Adrenal gland (tissue), 12 donors: ENCODE results near the gene CDCA8. TPM values are rescaled to one million over a fixed set of nuclear protein-coding genes. Genes with fewer than 3 reads are reported as not detected.

Source experiments
- DNase-seq, 7 donors: peaks; one replicate each; pipeline ENCODE4 v3.0.0-alpha.2; 2019 to 2020
- H3K27ac ChIP-seq, 5 donors: fragments of 200-600 bp; sonication (generic) in 4 of 5; 1 replicate in 3 of 5; 2 replicates in 2 of 5; pipeline versions ENCODE4 v1.5.1 to v1.8.0; 2016 to 2020; ENCODE audit warnings: mild to moderate bottlenecking in 1 of 5
- H3K27me3 ChIP-seq: fragments of 200-600 bp; 2 replicates; pipeline ENCODE4 v1.8.0; 2021
- H3K36me3 ChIP-seq, 2 donors: fragments of 200-600 bp; replicated peaks in 1 of 2; 1 replicate in 1 of 2; 2 replicates in 1 of 2; pipeline versions ENCODE4 v1.5.1 to v1.8.0; 2018 to 2022
- H3K4me1 ChIP-seq, 2 donors: fragments of 200-600 bp; replicated peaks in 1 of 2; 1 replicate in 1 of 2; 2 replicates in 1 of 2; pipeline versions ENCODE4 v1.5.1 to v1.8.0; 2018 to 2021
- H3K4me3 ChIP-seq, 4 donors: fragments of 200-600 bp; sonication (generic) in 3 of 4; one replicate each; pipeline ENCODE4 v1.5.1; 2016 to 2018
- H3K9me3 ChIP-seq, 3 donors: fragments of 200-600 bp; sonication (generic) in 1 of 3; replicated peaks in 1 of 3; 1 replicate in 2 of 3; 2 replicates in 1 of 3; pipeline versions ENCODE4 v1.5.1 to v1.8.0; 2016 to 2021
- CTCF ChIP-seq, 6 experiments: fragments of 450-650 bp in 4 of 6; fragments of 200-600 bp in 2 of 6; sonication (generic) in 1 of 6; IDR thresholded peaks; 1 replicate in 5 of 6; 2 replicates in 1 of 6; pipeline versions ENCODE4 v1.5.1 to v1.8.0; 2016 to 2021; ENCODE audit warnings: antibody characterized with exemption in 6 of 6, mild to moderate bottlenecking in 2 of 6, moderate library complexity in 1 of 6
- POLR2A ChIP-seq, 2 donors: fragments of 450-650 bp; IDR thresholded peaks; one replicate each; pipeline ENCODE4 v1.6.1; 2017; ENCODE audit warnings: antibody characterized with exemption in 2 of 2, mild to moderate bottlenecking in 2 of 2, moderate library complexity in 1 of 2
- WGBS, 4 donors: extraction: QIAGEN DNeasy Blood & Tissue Kit in 2 of 4; methylation state at CpG; one replicate each; pipeline versions ENCODE4 v1.1.5 to v1.1.7; 2013 to 2017; 5-methylcytosine and 5-hydroxymethylcytosine counted together
- intact Hi-C, 2 donors: fragments of 100-400 bp; cut with DNase I; formaldehyde crosslinking; loops; one replicate each; pipeline versions ENCODE4 v1.14.1 to v1.15.0; 2022 to 2023
- polyA plus RNA-seq, 3 donors: library from polyadenylated mRNA; stranded (reverse); fragments of 200-250 nt in 2 of 3; fragments of 350-450 nt in 1 of 3; fragmentation: Illumina TruSeq in 1 of 3; extraction: RNeasy Lipid Tissue Mini Kit (QIAGEN cat#74804) in 1 of 3; gene quantifications; one replicate each; pipeline ENCODE4 v1.2.3, GENCODE V29; 2013 to 2014
- total RNA-seq, 9 donors: library from RNA; depleted of rRNA in 4 of 9; stranded (reverse); fragments of >200 nt in 4 of 9; fragments of 120-200 nt in 1 of 9; fragmentation: NEBNext Ultra II Directional in 1 of 9; extraction: Animal tissue kit (Norgen Biotek cat#: 25700) in 1 of 9; gene quantifications; one replicate each; pipeline versions ENCODE4 v1.1.0 to v1.2.4, GENCODE V29; 2013 to 2023
- donor health status: healthy with polysubstance abuse.
- donor health status: Bipolar disorder and iron deficiency.
- donor health status: DM: yes; HTN: yes; CAD: no.
- donor health status: DM: no; HTN: no; CAD: no.
- donor health status: DM: no; HTN: no; CAD: no.
- donor health status: DM: yes; HTN: yes; CAD: no.

Gene CDCA8
- total and polyA plus RNA-seq, 12 donors: 0.49 to 3.2 (median 1.2) TPM

GRCh38 chr1:37656026-37656425 lies 36.3 kb upstream of the CDCA8 start:
- Histone ChIP-seq H3K27me3 (peaks cover 3% of the 10 kb centered on the region), H3K9me3 (no peaks in the 10 kb centered on the region), H3K27ac (no peak overlapping the region), H3K36me3 (no peaks in the 10 kb centered on the region), H3K4me3 (no peak overlapping the region), H3K4me1 (no peaks in the 10 kb centered on the region)
- intact Hi-C loops: no loop called here
- WGBS, 4 donors: 56 to 78% (median 72%) methylated on average over 7 of the region's 7 CpGs
- TF ChIP-seq POLR2A (IDR thresholded peaks at IDR 0.05): no peak
- TF ChIP-seq CTCF (IDR thresholded peaks at IDR 0.05): no peak
- no peak for DNase-seq

- Histone ChIP-seq H3K4me3 (no peak overlapping the region), H3K9me3 (no peaks in the 10 kb centered on the region), H3K4me1 (no peaks in the 10 kb centered on the region), H3K27ac (no peak overlapping the region), H3K27me3 (peaks cover 3% of the 10 kb centered on the region), H3K36me3 (no peaks in the 10 kb centered on the region)
- 63 to 75% (median 71%) methylated on average over 5 to 11 of the region's 11 CpGs for WGBS, 4 donors
- intact Hi-C loops: no loop called here
- TF ChIP-seq POLR2A (IDR thresholded peaks at IDR 0.05): no peak
- TF ChIP-seq CTCF (IDR thresholded peaks at IDR 0.05): no peak
- no peak for DNase-seq
Observed at GRCh38 chr1:37656881-37657280, 35.4 kb upstream of the CDCA8 start.

- Histone ChIP-seq H3K27me3 (peaks cover 3% of the 10 kb centered on the region), H3K27ac (no peak overlapping the region), H3K4me1 (no peaks in the 10 kb centered on the region), H3K36me3 (no peaks in the 10 kb centered on the region), H3K9me3 (no peaks in the 10 kb centered on the region), H3K4me3 (no peak overlapping the region)
- intact Hi-C loops: no loop called here
- no peak for DNase-seq
- WGBS, 4 donors: 68 to 75% (median 70%) methylated on average over 12 to 14 of the region's 14 CpGs
- TF ChIP-seq CTCF (IDR thresholded peaks at IDR 0.05) (no peak), POLR2A (IDR thresholded peaks at IDR 0.05) (no peak)
Observed at GRCh38 chr1:37657620-37658412, 34.5 kb upstream of the CDCA8 start.

GRCh38 chr1:37658486-37658885 lies 33.8 kb upstream of the CDCA8 start:
- intact Hi-C loops: no loop called here
- no peak for TF ChIP-seq POLR2A (IDR thresholded peaks at IDR 0.05)
- no peak for TF ChIP-seq CTCF (IDR thresholded peaks at IDR 0.05)
- no peaks in the 10 kb centered on the region for H3K9me3 ChIP-seq
- H3K4me3 ChIP-seq: no peak overlapping the region
- H3K4me1 ChIP-seq: no peaks in the 10 kb centered on the region
- no peak for DNase-seq
- no peaks in the 10 kb centered on the region for H3K36me3 ChIP-seq
- 83 to 86% (median 83%) methylated on average over 6 of the region's 6 CpGs for WGBS, 4 donors
- H3K27me3 ChIP-seq: peaks cover 3% of the 10 kb centered on the region
- no peak overlapping the region for H3K27ac ChIP-seq
